HG02852 (cell line): Measurements from ENCODE around the gene CDKN2D.
"Not testable (repeated sequence)": the region's sequence is repeated elsewhere in the genome, so short reads cannot be mapped to it uniquely, and the experiment has no call there.

Experiments used
- ATAC-seq: cut with Tn5 transposase; IDR thresholded peaks from one replicate; pipeline ENCODE4 v1.9.1; 2021; ENCODE audit warnings: mild to moderate bottlenecking, moderate library complexity; ENCODE audit not compliant: unreplicated experiment

The CDKN2D gene

DNA sequence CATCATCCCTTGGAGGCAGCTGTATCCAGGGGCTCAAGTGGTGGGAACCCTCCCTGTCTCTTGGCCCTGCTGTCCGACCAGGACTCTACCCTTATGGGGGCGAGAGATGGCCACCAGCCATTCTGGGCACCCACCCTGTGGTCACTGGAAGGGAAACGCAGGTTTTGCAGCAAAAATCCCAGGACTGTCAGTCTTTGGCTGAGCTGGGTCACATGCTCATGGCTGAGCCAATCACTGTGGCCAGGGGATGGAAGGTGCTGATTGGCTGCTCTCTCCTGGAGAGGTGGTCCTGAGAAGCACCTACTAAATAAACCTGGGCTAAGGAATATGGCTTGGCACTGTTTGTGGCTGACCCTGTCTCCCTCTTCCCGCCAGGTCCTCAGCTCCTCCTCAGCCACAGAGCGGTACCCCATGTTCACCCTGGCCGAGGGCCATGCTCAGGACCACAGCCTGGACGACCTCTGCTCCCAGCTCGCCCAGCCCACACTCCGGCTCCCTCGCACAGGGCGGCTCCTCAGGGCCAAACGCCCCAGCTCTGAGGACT, 16.2 kb downstream of the CDKN2D start:
- no peak for ATAC-seq

GRCh38 chr19:10551698-10552301, 17.0 kb downstream of the CDKN2D start:
- ATAC-seq = no peak

GRCh38 chr19:10551006-10551405, 17.8 kb downstream of the CDKN2D start:
- ATAC-seq = not testable (repeated sequence)

DNA sequence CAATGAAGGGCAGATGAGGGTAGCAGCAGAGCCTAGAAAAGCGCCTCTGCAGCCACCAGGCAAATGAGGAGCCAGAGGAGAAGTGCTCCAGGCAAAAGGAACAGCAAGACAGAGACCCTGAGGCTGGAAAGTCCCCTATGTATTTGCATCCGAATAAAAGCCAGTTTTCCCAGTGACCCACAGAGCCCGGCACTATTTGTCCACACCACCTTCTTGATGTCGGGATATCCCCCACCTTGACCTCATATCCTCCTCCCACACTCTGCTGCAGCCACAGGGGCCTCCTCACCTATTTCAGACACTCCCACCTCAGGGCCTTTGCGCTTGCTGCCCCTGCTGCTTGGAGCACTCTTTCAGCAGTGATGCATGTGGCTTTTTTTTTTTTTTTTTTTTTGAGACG, 18.4 kb downstream of the CDKN2D start:
- ATAC-seq = no peak

GRCh38 chr19:10549733-10550132, 19.0 kb downstream of the CDKN2D start:
- ATAC-seq = no peak

- ATAC-seq = no peak
Measured at GRCh38 chr19:10548746-10549276, 20.0 kb downstream of the CDKN2D start.

GRCh38 chr19:10546817-10547216, 22.0 kb downstream of the CDKN2D start:
- ATAC-seq = no peak

DNA sequence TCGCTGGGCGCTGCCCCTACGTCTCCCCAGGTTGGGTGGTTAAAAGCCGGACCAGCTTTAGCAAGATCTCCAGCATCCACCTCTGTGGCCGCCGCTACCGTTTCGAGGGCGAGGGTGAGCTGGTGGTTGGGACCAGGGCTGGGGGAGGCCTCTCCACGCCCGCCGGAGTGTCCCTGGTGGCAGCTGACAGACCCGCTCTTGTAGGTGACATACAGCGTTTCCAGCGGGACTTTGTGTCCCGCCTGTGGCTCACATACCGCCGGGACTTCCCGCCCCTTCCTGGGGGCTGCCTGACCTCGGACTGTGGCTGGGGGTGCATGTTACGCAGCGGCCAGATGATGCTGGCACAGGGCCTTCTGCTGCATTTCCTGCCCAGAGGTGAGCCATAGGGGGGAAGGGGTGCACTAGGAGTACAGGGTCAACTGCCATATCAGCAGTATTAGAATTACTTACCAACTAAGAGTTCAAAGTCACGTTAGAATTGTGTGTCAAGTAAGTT, 24.0 kb downstream of the CDKN2D start:
- no peak for ATAC-seq

DNA sequence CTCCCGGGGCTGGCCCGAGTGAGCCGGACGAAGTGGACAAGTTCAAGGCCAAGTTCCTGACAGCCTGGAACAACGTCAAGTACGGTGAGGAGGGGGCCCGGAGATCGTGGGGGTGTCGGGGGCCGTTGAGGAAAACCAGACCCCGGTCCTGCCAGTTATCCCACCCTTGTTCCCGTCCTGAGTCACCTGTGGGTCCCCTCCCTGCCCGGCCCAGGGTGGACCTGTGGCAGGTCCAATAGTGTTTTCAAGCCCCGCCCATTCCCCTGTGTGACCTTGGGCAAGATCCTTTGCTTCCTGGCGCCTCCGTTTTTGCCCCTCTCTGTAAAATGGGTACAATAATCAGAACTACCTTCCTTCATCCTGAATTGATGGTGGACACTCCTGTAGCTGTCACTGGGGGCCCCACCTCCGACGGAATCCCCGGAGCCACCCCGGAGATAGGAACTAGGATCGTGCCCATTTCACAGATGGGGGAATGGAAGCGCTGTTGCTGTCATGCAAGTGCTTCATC, 24.5 kb downstream of the CDKN2D start:
- ATAC-seq = peak; percentile 14

- ATAC-seq = peak; percentile 72
Measured at GRCh38 chr19:10543420-10544241, 25.1 kb downstream of the CDKN2D start, which contains the start of gene ATG4D. TSS of gene ATG4D (plus strand) at chr19:10543904. CDS start at chr19:10544091, 187 bp downstream.

- no peak for ATAC-seq
Measured at GRCh38 chr19:10543059-10543419, 25.7 kb downstream of the CDKN2D start.

GRCh38 chr19:10539016-10539415, 29.8 kb downstream of the CDKN2D start:
- ATAC-seq = not testable (repeated sequence)

DNA sequence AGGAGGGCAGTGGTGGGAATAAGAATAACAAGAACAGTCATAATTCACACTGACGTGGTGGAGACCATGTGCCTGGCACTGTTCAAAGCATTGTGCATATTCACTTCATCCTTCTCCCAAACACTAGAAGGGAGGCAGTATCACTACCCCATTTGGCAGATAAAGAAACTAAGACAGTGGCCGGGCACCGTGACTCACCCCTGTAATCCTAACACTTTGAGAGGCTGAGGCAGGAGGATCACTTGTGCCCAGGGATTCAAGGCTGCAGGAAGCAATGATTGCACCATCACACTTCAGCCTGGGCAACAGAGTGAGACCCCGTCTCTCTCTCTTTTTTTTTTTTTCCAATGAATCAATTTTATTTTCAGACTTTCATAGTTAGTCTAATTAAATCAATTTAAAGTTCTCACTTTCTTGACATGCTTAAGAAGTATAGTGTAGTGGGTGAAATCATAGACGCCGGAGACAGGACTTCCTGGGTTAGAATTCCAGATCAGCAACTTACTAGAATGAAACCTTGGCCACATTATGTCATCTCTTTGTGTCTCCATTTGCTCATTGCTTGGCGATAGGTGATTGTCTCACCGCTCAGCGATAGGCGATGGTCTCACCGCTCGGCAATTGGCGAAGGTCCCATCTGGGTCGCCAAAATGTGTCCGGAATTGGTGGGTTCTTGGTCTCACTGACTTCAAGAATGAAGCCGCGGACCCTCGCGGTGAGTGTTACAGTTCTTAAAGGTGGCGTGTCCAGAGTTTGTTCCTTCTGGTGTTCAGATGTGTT, 30.4 kb downstream of the CDKN2D start:
- no peak for ATAC-seq

- ATAC-seq = no peak
Measured at GRCh38 chr19:10537668-10538067, 31.1 kb downstream of the CDKN2D start.

- no peak for ATAC-seq
Measured at GRCh38 chr19:10535613-10536012, 33.2 kb downstream of the CDKN2D start.

DNA sequence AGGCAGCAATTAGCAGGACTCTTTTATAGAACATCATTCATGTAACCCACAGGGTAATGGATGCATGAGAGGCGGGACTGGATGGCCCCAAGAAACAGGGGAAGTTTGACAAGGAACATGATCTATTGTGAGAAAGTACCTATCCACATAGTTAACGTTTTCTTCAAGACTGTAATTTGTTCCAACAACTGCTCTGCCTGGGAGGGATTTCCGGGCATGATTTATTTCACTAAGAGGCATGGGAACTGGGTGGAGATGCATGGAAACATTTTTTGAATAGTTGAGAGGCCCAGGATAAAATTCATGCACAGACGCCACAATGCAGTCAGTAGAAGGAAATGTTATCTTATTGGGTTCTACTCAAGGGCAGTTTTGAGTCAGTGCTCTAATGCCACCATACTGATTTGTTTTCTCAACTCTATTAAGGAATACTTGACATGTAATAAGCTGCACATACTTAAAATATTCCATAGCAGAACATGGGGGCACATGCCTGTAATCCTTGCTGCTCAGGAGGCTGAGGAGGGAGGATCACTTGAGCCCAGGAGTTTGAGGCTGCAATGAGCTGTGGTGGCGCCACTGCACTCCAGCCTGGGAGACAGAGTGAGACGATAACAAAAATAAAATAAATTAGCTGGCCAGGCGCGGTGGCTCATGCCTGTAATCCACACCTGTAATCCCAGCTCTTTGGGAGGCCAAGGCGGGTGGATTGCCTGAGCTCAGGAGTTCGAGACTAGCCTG, 35.0 kb downstream of the CDKN2D start:
- ATAC-seq = no peak

GRCh38 chr19:10532457-10532856, 36.3 kb downstream of the CDKN2D start:
- ATAC-seq = no peak

DNA sequence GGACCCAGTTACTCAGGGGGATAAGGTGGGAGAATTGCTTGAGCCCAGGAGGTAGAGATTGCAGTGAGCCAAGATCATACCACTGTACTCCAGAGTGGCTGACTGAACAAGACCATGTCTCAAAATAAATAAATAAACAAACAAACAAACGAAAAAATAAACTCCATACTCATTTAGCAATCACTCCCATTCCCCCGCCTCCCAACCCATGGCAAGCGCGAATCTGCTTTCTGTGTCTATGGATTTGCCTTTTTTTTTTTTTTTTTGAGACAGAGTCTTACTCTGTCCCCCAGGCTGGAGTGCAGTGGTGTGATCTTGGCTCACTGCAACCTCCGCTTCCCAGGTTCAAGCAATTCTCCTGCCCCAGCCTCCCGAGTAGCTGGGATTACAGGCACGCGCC, 41.9 kb downstream of the CDKN2D start:
- not testable (repeated sequence) for ATAC-seq

GRCh38 chr19:10525636-10526035, 43.1 kb downstream of the CDKN2D start:
- no peak for ATAC-seq

DNA sequence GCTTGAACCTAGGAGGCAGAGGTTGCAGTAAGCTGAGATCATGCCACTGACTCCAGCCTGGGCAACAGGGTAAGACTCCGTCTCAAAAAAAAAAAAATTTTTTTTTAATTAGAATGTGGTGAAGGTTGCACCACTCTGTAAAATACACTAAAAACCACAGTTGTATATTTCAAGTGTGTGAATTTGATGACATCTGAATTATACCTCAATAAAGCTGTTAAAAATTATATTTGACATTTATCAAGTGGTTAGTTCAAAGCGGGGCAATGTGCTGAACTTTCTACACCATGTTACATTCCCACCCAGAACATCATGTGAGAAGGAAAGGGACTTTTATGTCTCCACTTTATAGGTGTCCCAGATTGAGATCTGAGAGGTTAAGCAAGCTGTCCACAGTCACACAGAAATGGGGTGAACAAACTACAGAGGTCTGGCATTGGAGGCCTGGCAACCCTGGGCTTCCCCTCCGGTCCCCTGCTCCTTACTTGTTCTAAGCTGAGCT, 45.6 kb downstream of the CDKN2D start:
- no peak for ATAC-seq
